ENCODE measurements around the gene KAZN.

Gene KAZN

GRCh38 chr1:14887764-14888350 is 289.4 kb downstream of the KAZN start:
- DNase-seq (ENCODE audit: low read depth), result no peak

GRCh38 chr1:14888374-14888773 is 289.9 kb downstream of the KAZN start:
- no peak for DNase-seq (ENCODE audit: low read depth)

GRCh38 chr1:14889825-14890440 is 291.4 kb downstream of the KAZN start:
- no peak for DNase-seq (ENCODE audit: low read depth)

GRCh38 chr1:14891991-14892390 is 293.5 kb downstream of the KAZN start:
- DNase-seq (ENCODE audit: low read depth), result no peak

GRCh38 chr1:14894811-14895560 is 296.5 kb downstream of the KAZN start:
- no peak for DNase-seq (ENCODE audit: low read depth)

GRCh38 chr1:14895727-14896126 is 297.2 kb downstream of the KAZN start:
- DNase-seq (ENCODE audit: low read depth), result no peak

- no peak for DNase-seq (ENCODE audit: low read depth)
Observed at GRCh38 chr1:14896381-14897079, 298.0 kb downstream of the KAZN start.

- DNase-seq (ENCODE audit: low read depth), result no peak
Observed at GRCh38 chr1:14897080-14897449, 298.6 kb downstream of the KAZN start.

GRCh38 chr1:14897547-14897946 is 299.1 kb downstream of the KAZN start:
- DNase-seq (ENCODE audit: low read depth), result no peak

GRCh38 chr1:14897997-14898645 is 299.6 kb downstream of the KAZN start:
- no peak for DNase-seq (ENCODE audit: low read depth)

- DNase-seq (ENCODE audit: low read depth), result no peak
Observed at GRCh38 chr1:14899686-14900085, 301.2 kb downstream of the KAZN start.

- no peak for DNase-seq (ENCODE audit: low read depth)
Observed at GRCh38 chr1:14901371-14901954, 303.0 kb downstream of the KAZN start.

- no peak for DNase-seq (ENCODE audit: low read depth)
Observed at GRCh38 chr1:14903922-14904321, 305.4 kb downstream of the KAZN start.

- no peak for DNase-seq (ENCODE audit: low read depth)
Observed at GRCh38 chr1:14906665-14907064, 308.2 kb downstream of the KAZN start.

GRCh38 chr1:14907416-14907815 is 308.9 kb downstream of the KAZN start:
- no peak for DNase-seq (ENCODE audit: low read depth)

- DNase-seq (ENCODE audit: low read depth), result no peak
Observed at GRCh38 chr1:14909273-14909672, 310.8 kb downstream of the KAZN start.

GRCh38 chr1:14909920-14910460 is 311.5 kb downstream of the KAZN start:
- DNase-seq (ENCODE audit: low read depth), result no peak

GRCh38 chr1:14910984-14911721 is 312.7 kb downstream of the KAZN start:
- DNase-seq (ENCODE audit: low read depth), result no peak

- DNase-seq (ENCODE audit: low read depth), result no peak
Observed at GRCh38 chr1:14912839-14913481, 314.5 kb downstream of the KAZN start.

- no peak for DNase-seq (ENCODE audit: low read depth)
Observed at GRCh38 chr1:14913482-14914177, 315.1 kb downstream of the KAZN start.

Measured in activated T-helper 1 cell treated with Interleukin-2 at 50 U/mL for 16 hours (primary cell).